ENCODE results near the gene ABHD11.

- TF ChIP-seq CTCF (IDR thresholded peaks at IDR 0.05), result no peak
- TF ChIP-seq EZH2 (IDR thresholded peaks at IDR 0.05; ENCODE audit: borderline replicate concordance, insufficient read depth, low read depth, low read length, poor library complexity, severe bottlenecking), result no peak
Observed at GRCh38 chr7:73728551-73728950, 10.1 kb downstream of the ABHD11 start.
